HAP-1 (cell line): ENCODE measurements around the gene PLCD4.
A peak's percentile ranks its signal among the peaks of the same experiment; 100 is the strongest.

ENCODE experiments used
- DNase-seq, 2 experiments: peaks; one replicate each; pipeline ENCODE4 v3.0.0-alpha.2; 2016 to 2020; ENCODE audit warnings: low spot score in 2 of 2
- H3K27me3 ChIP-seq: fragments of 250-450 bp; sonication (Bioruptor Pico); 2 replicates; pipeline ENCODE4 v1.5.1; 2020; ENCODE audit warnings: low read depth, mild to moderate bottlenecking, moderate library complexity
- H3K36me3 ChIP-seq: fragments of 250-450 bp; sonication (Bioruptor Pico); replicated peaks from 2 replicates; pipeline ENCODE4 v1.5.1; 2020; ENCODE audit warnings: mild to moderate bottlenecking
- H3K4me1 ChIP-seq: fragments of 250-450 bp; sonication (Bioruptor Pico); 2 replicates; pipeline ENCODE4 v1.5.1; 2020; ENCODE audit warnings: mild to moderate bottlenecking
- H3K4me3 ChIP-seq: fragments of 250-450 bp; sonication (Bioruptor Pico); 2 replicates; pipeline ENCODE4 v1.5.1; 2020; ENCODE audit warnings: mild to moderate bottlenecking, moderate library complexity
- H3K9me3 ChIP-seq: fragments of 250-450 bp; sonication (Bioruptor Pico); 2 replicates; pipeline ENCODE4 v1.5.1; 2020; ENCODE audit warnings: mild to moderate bottlenecking, moderate library complexity
- in situ Hi-C: fragments of 300-500 bp; cut with MboI; formaldehyde crosslinking; loops from 3 replicates; pipeline ENCODE4 v1.14.3; 2020; ENCODE audit warnings: low sequenced_read_pairs, inconsistent platforms, mixed read lengths

The PLCD4 gene

GRCh38 chr2:218578272-218578877, 29.3 kb upstream of the PLCD4 start:
- no peaks in the 10 kb centered on the region for H3K27me3 ChIP-seq
- in situ Hi-C loops = no loop called here
- H3K9me3 ChIP-seq = no peaks in the 10 kb centered on the region
- peak in 1 of 2 experiments; percentile 44 for DNase-seq
- H3K4me1 ChIP-seq = peaks cover 14% of the 10 kb centered on the region
- no peak overlapping the region for H3K4me3 ChIP-seq
- peaks cover 40% of the 10 kb centered on the region for H3K36me3 ChIP-seq

- Histone ChIP-seq H3K9me3 (no peaks in the 10 kb centered on the region; the same call in 1 of the 2 replicates), H3K4me1 (peaks cover 14% of the 10 kb centered on the region), H3K27me3 (no peaks in the 10 kb centered on the region), H3K36me3 (peaks cover 49% of the 10 kb centered on the region), H3K4me3 (no peak overlapping the region)
- DNase-seq = no peak
- in situ Hi-C loops = no loop called here
These were observed 25.6 kb upstream of the PLCD4 start for GRCh38 chr2:218582076-218582475.

- no peak for DNase-seq
- Histone ChIP-seq H3K36me3 (peaks cover 64% of the 10 kb centered on the region), H3K9me3 (no peaks in the 10 kb centered on the region; the same call in 1 of the 2 replicates), H3K4me3 (no peak overlapping the region), H3K4me1 (no peaks in the 10 kb centered on the region), H3K27me3 (no peaks in the 10 kb centered on the region)
- in situ Hi-C loops = no loop called here
These were observed 23.5 kb upstream of the PLCD4 start for GRCh38 chr2:218583983-218584850.

DNA sequence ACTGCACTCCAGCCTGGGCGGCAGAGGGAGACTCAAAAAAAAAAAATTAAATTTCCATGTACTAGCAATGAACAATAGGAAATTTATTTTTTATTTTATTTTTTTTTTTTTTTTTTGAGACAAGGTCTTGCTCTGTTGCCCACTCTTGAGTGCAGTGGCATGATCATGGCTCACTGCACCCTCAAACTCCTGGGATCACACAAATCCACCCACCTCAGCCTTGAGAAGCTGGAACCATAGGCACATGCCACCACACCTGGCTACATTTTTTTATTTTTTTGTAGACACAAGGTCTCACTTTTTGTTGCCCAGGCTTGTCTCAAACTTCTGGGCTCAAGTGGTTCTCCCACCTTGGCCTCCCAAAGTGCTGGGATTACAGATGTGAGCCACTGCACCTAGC, 22.2 kb upstream of the PLCD4 start:
- H3K4me1 ChIP-seq = no peaks in the 10 kb centered on the region
- in situ Hi-C loops = no loop called here
- no peaks in the 10 kb centered on the region for H3K27me3 ChIP-seq
- H3K4me3 ChIP-seq = no peak overlapping the region
- no peaks in the 10 kb centered on the region; the same call in 1 of the 2 replicates for H3K9me3 ChIP-seq
- no peak for DNase-seq
- peaks cover 75% of the 10 kb centered on the region for H3K36me3 ChIP-seq

GRCh38 chr2:218605432-218605831, 2.3 kb upstream of the PLCD4 start:
- in situ Hi-C loops = no loop called here
- Histone ChIP-seq H3K9me3 (no peaks in the 10 kb centered on the region; the same call in 1 of the 2 replicates), H3K27me3 (no peaks in the 10 kb centered on the region; the same call in 1 of the 2 replicates), H3K36me3 (no peaks in the 10 kb centered on the region), H3K4me1 (no peaks in the 10 kb centered on the region), H3K4me3 (no peak overlapping the region)
- DNase-seq = no peak

DNA sequence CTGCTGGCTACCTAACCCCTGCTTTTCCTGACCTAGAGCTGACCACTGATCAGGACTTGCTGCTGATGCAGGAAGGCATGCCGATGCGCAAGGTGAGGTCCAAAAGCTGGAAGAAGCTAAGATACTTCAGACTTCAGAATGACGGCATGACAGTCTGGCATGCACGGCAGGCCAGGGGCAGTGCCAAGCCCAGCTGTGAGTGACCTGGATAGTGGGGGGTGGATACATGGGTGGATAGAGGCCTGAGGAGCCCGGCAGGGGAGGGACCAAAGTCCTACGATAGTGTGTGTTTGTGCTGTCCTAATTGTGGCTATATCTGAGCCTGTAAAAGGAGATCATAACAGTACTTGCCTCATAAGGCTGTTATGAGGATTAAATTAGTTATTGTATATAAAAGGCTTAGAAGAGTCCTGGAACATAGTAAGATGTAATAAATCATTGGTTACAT, 8.2 kb downstream of the PLCD4 start:
- Histone ChIP-seq H3K9me3 (no peaks in the 10 kb centered on the region), H3K4me1 (no peaks in the 10 kb centered on the region), H3K27me3 (peaks cover 12% of the 10 kb centered on the region), H3K36me3 (no peaks in the 10 kb centered on the region), H3K4me3 (no peak overlapping the region)
- no peak for DNase-seq
- in situ Hi-C loops = no loop called here

DNA sequence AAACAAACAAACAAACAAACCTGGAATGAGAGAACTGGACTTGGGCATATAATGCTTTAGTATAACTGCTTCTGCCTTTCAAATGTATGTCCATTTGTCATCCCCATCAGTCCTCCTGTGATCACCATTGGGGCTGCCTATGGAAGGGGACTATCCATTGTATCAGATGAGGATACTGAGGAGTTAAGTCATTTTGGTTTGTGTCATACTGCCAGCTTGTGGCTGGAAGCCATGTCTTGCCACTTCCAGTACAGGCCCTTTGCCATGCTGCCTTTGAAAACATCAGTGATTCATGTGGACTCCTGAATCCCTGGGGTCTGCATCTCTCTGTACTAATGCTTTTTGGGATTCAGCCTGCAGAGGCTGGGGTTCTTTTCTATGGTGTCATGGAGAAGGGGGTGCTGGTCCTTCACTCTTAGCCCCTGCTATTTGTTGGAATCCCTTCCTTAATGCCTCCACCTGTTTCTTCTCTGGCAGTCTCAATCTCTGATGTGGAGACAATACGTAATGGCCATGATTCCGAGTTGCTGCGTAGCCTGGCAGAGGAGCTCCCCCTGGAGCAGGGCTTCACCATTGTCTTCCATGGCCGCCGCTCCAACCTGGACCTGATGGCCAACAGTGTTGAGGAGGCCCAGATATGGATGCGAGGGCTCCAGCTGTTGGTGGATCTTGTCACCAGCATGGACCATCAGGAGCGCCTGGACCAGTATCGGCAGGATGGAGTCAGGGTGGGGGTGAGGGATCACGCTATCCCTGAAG, 10.6 kb downstream of the PLCD4 start:
- H3K9me3 ChIP-seq = no peaks in the 10 kb centered on the region
- in situ Hi-C loops = no loop called here
- no peaks in the 10 kb centered on the region for H3K36me3 ChIP-seq
- no peak overlapping the region for H3K4me3 ChIP-seq
- no peak for DNase-seq
- H3K27me3 ChIP-seq = 0 out of 2 replicates have a peak, but pooled peaks cover 2% of the 10 kb centered on the region
- no peaks in the 10 kb centered on the region for H3K4me1 ChIP-seq

DNA sequence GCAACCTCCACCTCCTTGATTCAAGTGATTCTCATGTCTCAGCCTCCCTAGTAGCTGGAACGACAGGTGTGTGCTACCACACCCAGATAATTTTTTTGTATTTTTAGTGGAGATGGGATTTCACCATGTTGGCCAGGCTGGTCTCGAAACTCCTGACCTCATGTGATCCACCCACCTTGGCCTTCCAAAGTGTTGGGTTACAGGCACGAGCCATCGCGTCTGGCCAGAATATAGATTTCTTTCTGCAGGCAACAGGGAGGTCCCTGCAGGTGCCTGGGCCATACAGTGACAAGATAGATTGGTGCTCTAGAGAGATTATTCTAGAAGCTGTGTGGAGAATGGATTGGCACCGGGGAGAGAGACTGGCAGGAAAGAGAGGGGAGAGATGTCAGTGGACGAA, 13.3 kb downstream of the PLCD4 start:
- no peaks in the 10 kb centered on the region for H3K36me3 ChIP-seq
- in situ Hi-C loops = no loop called here
- H3K27me3 ChIP-seq = 0 out of 2 replicates have a peak, but pooled peaks cover 2% of the 10 kb centered on the region
- no peak for DNase-seq
- no peaks in the 10 kb centered on the region for H3K4me1 ChIP-seq
- H3K4me3 ChIP-seq = no peak overlapping the region
- no peaks in the 10 kb centered on the region for H3K9me3 ChIP-seq

DNA sequence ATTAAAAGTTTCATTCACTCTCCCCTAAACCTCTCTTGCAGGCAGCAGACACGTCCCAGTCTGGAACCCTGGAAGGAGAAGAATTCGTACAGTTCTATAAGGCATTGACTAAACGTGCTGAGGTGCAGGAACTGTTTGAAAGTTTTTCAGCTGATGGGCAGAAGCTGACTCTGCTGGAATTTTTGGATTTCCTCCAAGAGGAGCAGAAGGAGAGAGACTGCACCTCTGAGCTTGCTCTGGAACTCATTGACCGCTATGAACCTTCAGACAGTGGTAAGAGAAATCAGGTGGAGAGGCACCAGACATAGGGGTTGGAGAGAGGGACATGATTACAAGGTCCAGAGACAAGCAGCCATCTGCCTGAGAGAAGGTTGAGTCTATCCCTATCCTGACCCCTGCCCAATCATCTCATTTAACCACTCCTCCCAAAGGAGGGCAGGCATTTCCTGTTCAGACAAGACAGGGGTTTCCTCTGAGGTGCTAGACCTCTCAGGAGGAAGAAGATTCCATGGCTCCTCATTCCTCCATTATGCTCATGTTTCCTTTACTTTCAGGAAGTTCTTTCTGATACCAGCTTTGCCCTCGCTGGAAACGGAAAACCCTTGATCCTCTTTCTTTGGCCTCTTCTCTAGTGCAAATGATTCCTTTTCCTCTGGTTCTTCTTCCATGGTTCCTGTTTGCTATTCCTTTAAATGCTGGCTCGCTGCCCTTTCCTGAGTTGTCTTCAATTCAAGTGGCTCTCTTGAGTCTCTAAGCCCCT, 15.1 kb downstream of the PLCD4 start:
- no peak overlapping the region for H3K4me3 ChIP-seq
- no peaks in the 10 kb centered on the region for H3K9me3 ChIP-seq
- in situ Hi-C loops = no loop called here
- no peak for DNase-seq
- H3K4me1 ChIP-seq = no peaks in the 10 kb centered on the region
- peaks cover 2% of the 10 kb centered on the region; the same call in 1 of the 2 replicates for H3K27me3 ChIP-seq
- H3K36me3 ChIP-seq = no peaks in the 10 kb centered on the region

DNA sequence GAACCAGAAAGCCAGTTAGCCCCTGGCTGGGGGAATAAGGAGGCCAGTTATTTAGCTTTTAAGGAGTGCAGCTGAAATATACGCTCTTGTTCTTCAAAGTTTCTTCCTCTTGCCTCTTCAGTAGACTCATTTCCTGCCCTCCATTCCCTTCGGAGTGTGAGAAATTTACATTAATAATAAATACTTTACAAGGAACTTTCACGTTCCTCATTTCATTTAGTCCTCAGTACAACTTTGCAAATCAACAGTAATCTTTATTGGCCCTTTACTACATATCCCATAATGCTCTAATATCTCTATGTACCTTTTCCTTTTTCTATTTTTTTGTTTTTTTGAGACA, 15.6 kb downstream of the PLCD4 start:
- H3K4me1 ChIP-seq = no peaks in the 10 kb centered on the region
- H3K27me3 ChIP-seq = peaks cover 8% of the 10 kb centered on the region; the same call in 1 of the 2 replicates
- in situ Hi-C loops = no loop called here
- H3K9me3 ChIP-seq = no peaks in the 10 kb centered on the region
- no peak overlapping the region for H3K4me3 ChIP-seq
- H3K36me3 ChIP-seq = no peaks in the 10 kb centered on the region
- DNase-seq = no peak

DNA sequence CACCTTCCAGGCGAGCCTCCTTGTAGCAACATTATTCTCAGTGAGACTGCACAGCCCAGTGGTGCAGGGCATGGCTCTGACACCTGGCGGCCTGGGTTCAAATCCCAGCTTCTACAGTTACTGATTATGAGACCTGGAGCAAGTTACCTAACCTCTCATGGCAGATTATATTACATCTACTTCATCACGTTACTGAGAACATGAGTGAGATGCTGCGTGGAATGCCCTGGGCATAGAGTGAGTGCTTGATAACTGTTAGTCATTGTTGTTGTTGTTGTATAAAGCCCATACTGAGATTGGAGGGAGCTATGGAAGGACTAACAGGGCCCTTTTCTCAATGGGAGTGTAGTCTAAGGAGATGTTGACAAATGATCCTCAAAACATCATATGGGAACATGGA, 18.7 kb downstream of the PLCD4 start:
- peaks cover 3% of the 10 kb centered on the region for H3K4me1 ChIP-seq
- no peaks in the 10 kb centered on the region for H3K9me3 ChIP-seq
- H3K36me3 ChIP-seq = no peaks in the 10 kb centered on the region
- no peak for DNase-seq
- H3K4me3 ChIP-seq = no peak overlapping the region
- peaks cover 10% of the 10 kb centered on the region; the same call in 1 of the 2 replicates for H3K27me3 ChIP-seq
- in situ Hi-C loops = no loop called here

DNA sequence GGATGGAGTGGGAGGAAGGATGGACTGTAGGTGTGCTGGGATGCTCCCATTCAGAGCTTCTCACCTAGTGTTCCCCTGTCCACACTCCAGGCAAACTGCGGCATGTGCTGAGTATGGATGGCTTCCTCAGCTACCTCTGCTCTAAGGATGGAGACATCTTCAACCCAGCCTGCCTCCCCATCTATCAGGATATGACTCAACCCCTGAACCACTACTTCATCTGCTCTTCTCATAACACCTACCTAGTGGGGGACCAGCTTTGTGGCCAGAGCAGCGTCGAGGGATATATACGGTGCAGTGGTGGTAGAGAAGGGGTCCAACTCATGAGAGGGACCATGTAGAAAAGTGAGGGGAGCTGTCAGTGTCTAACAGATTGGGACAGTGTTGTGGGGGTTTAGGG, 20.2 kb downstream of the PLCD4 start:
- H3K9me3 ChIP-seq = no peaks in the 10 kb centered on the region
- in situ Hi-C loops = no loop called here
- H3K36me3 ChIP-seq = no peaks in the 10 kb centered on the region
- H3K4me1 ChIP-seq = peaks cover 9% of the 10 kb centered on the region
- peaks cover 10% of the 10 kb centered on the region; the same call in 1 of the 2 replicates for H3K27me3 ChIP-seq
- H3K4me3 ChIP-seq = no peak overlapping the region
- no peak for DNase-seq

DNA sequence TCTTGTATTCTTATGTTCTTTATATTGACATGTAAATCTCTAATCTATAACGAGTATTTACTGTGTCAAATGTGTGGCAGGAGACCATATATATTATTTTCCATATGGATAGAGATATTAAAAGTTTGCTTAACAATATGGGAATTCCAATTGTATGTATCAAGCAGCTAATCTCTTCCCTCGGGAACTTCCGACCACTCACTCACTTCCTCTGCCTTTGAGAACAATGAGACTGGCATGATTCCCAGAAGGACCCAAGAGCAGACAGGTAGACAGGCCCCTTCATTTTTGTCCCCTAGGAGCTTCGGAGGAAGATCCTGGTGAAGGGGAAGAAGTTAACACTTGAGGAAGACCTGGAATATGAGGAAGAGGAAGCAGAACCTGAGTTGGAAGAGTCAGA, 24.1 kb downstream of the PLCD4 start:
- peak; percentile 55 to 60 for DNase-seq
- Histone ChIP-seq H3K36me3 (peaks cover 23% of the 10 kb centered on the region), H3K4me1 (peaks cover 9% of the 10 kb centered on the region), H3K27me3 (peaks cover 8% of the 10 kb centered on the region; the same call in 1 of the 2 replicates), H3K9me3 (no peaks in the 10 kb centered on the region), H3K4me3 (no peak overlapping the region)
- in situ Hi-C loops = no loop called here
